SK-N-SH (cell line): ENCODE results near the gene IDH3G. TPM values are rescaled to one million over a fixed set of nuclear protein-coding genes. Genes with fewer than 3 reads are reported as not detected.

Experiments
- CTCF ChIA-PET: fragments of 300-600, 350-600 bp; formaldehyde crosslinking; extraction: SDS; loops from one replicate; lab custom pipeline; 2021; lab: Yijun Ruan, JAX
- POLR2A ChIA-PET: fragments of 350-600 bp; sonication (Branson Sonifier 250); formaldehyde crosslinking; extraction: SDS; loops from one replicate; lab custom pipeline; 2020; ENCODE audit warnings: antibody characterized with exemption, inconsistent platforms; lab: Yijun Ruan, JAX
- DNase-seq: peaks from one replicate; pipeline ENCODE4 v3.0.0; 2012
- H2AFZ ChIP-seq: fragments of 200-600 bp; sonication (generic); 2 replicates; pipeline ENCODE4 v1.8.1; 2016; ENCODE audit warnings: antibody characterized with exemption, mild to moderate bottlenecking, low read depth
- H3F3A ChIP-seq: fragments of 200-600 bp; sonication (generic); replicated peaks from 2 replicates; pipeline ENCODE3; 2016; ENCODE audit warnings: antibody characterized with exemption, mild to moderate bottlenecking; ENCODE audit not compliant: insufficient read depth
- H3K27ac ChIP-seq, 2 experiments: fragments of 200-500 bp in 1 of 2; fragments of 200-600 bp in 1 of 2; sonication (Bioruptor generic) in 1 of 2; sonication (generic), shearing (Covaris generic) in 1 of 2; 2 replicates each; pipeline versions ENCODE4 v1.5.1 to v1.6.1; 2014 to 2016; ENCODE audit warnings: low read depth in 2 of 2, inconsistent platforms in 1 of 2, low read length in 1 of 2, mild to moderate bottlenecking in 1 of 2, mixed read lengths in 1 of 2
- H3K27me3 ChIP-seq: fragments of 200-600 bp; sonication (generic), shearing (Covaris generic); 2 replicates; pipeline ENCODE4 v1.6.1; 2016; ENCODE audit warnings: mixed run types; ENCODE audit not compliant: insufficient read depth
- H3K36me3 ChIP-seq, 2 experiments: fragments of 200-500 bp in 1 of 2; fragments of 200-600 bp in 1 of 2; sonication (Bioruptor generic) in 1 of 2; sonication (generic) in 1 of 2; replicated peaks in 1 of 2; 2 replicates each; pipeline versions ENCODE3 to v1.5.1; 2014 to 2016; ENCODE audit warnings: low read length in 1 of 2, mild to moderate bottlenecking in 1 of 2; ENCODE audit not compliant: insufficient read depth in 2 of 2, control insufficient read depth in 1 of 2
- H3K4me1 ChIP-seq, 2 experiments: fragments of 200-500 bp in 1 of 2; fragments of 200-600 bp in 1 of 2; sonication (Bioruptor generic) in 1 of 2; sonication (generic), shearing (Covaris generic) in 1 of 2; 2 replicates each; pipeline versions ENCODE4 v1.5.1 to v1.6.1; 2014 to 2016; ENCODE audit warnings: low read depth in 1 of 2, low read length in 1 of 2, mixed run types in 1 of 2; ENCODE audit not compliant: insufficient read depth in 2 of 2, control insufficient read depth in 1 of 2
- H3K4me2 ChIP-seq: fragments of 200-600 bp; sonication (generic), shearing (Covaris generic); 2 replicates; pipeline ENCODE4 v1.6.1; 2017; ENCODE audit warnings: mixed run types
- H3K4me3 ChIP-seq, 2 experiments: fragments of 200-500 bp in 1 of 2; fragments of 200-600 bp in 1 of 2; sonication (Bioruptor generic) in 1 of 2; sonication (generic), shearing (Covaris generic) in 1 of 2; 2 replicates each; pipeline versions ENCODE4 v1.5.1 to v1.8.1; 2014 to 2016; ENCODE audit warnings: low read depth in 2 of 2, inconsistent platforms in 1 of 2, low read length in 1 of 2, mild to moderate bottlenecking in 1 of 2, mixed read lengths in 1 of 2, moderate library complexity in 1 of 2
- H3K79me2 ChIP-seq: fragments of 200-600 bp; sonication (generic); 2 replicates; pipeline ENCODE4 v1.8.1; 2017; ENCODE audit warnings: mild to moderate bottlenecking; ENCODE audit not compliant: insufficient read depth
- H3K9ac ChIP-seq: fragments of 200-600 bp; sonication (generic); 2 replicates; pipeline ENCODE4 v1.6.1; 2017; ENCODE audit warnings: mixed run types
- H3K9me2 ChIP-seq: fragments of 200-600 bp; sonication (generic); 2 replicates; pipeline ENCODE4 v1.6.1; 2017; ENCODE audit warnings: mixed run types
- H3K9me3 ChIP-seq: fragments of 200-600 bp; sonication (generic); 2 replicates; pipeline ENCODE4 v1.6.1; 2017; ENCODE audit warnings: mixed run types, mild to moderate bottlenecking, moderate library complexity
- H4K20me1 ChIP-seq: fragments of 200-600 bp; sonication (generic); 2 replicates; pipeline ENCODE4 v1.6.1; 2017; ENCODE audit warnings: mild to moderate bottlenecking, mixed run types; ENCODE audit not compliant: insufficient read depth
- CTCF ChIP-seq: fragments of 200-600 bp; sonication (generic); IDR thresholded peaks from 2 replicates; pipeline ENCODE4 v1.6.1; 2017; ENCODE audit warnings: antibody characterized with exemption, mild to moderate bottlenecking, moderate library complexity
- ELF1 ChIP-seq: IDR thresholded peaks from 2 replicates; pipeline ENCODE4 v1.4.0; 2012
- FOSL2 ChIP-seq: IDR thresholded peaks from 2 replicates; pipeline ENCODE4 v1.4.0; 2012; ENCODE audit warnings: low read depth, mild to moderate bottlenecking, moderate library complexity, borderline replicate concordance
- FOXM1 ChIP-seq: IDR thresholded peaks from 2 replicates; pipeline ENCODE4 v1.4.0; 2012; ENCODE audit warnings: low read depth, mild to moderate bottlenecking
- GABPA ChIP-seq: IDR thresholded peaks from 2 replicates; pipeline ENCODE4 v1.4.0; 2012; ENCODE audit warnings: low read depth, mild to moderate bottlenecking
- MAX ChIP-seq: IDR thresholded peaks from 2 replicates; pipeline ENCODE4 v1.4.0; 2012; ENCODE audit warnings: low read depth
- MEF2A ChIP-seq: IDR thresholded peaks from 2 replicates; pipeline ENCODE4 v1.4.0; 2012; ENCODE audit warnings: low read depth, borderline replicate concordance
- MXI1 ChIP-seq: IDR thresholded peaks from 2 replicates; pipeline ENCODE4 v1.6.1; 2012; ENCODE audit warnings: mild to moderate bottlenecking, low read depth, low read length, improper control_type of control experiment
- NFIC ChIP-seq: IDR thresholded peaks from 2 replicates; pipeline ENCODE4 v1.4.0; 2012; ENCODE audit warnings: borderline replicate concordance
- NRF1 ChIP-seq: IDR thresholded peaks from 2 replicates; pipeline ENCODE4 v1.6.1; 2012; ENCODE audit warnings: low read depth, mild to moderate bottlenecking, low read length
- PBX3 ChIP-seq: IDR thresholded peaks from 2 replicates; pipeline ENCODE4; 2012
- POLR2AphosphoS5 ChIP-seq: IDR thresholded peaks from 2 replicates; pipeline ENCODE4 v1.6.1; 2012; ENCODE audit warnings: low read depth, low read length
- RCOR1 ChIP-seq: fragments of 150-350 bp; IDR thresholded peaks from 2 replicates; pipeline ENCODE4 v1.6.1; 2017; ENCODE audit warnings: antibody characterized with exemption, low read length
- REST ChIP-seq: IDR thresholded peaks from 2 replicates; pipeline ENCODE4 v1.6.1; 2012; ENCODE audit warnings: mild to moderate bottlenecking, low read depth, low read length, moderate library complexity
- RFX5 ChIP-seq: IDR thresholded peaks from 2 replicates; pipeline ENCODE4 v1.6.1; 2012; ENCODE audit warnings: mild to moderate bottlenecking, improper control_type of control experiment, low read length
- RXRA ChIP-seq: IDR thresholded peaks from 2 replicates; pipeline ENCODE4 v1.4.0; 2012; ENCODE audit warnings: low read depth, mild to moderate bottlenecking, borderline replicate concordance
- SMC3 ChIP-seq: IDR thresholded peaks from 2 replicates; pipeline ENCODE4 v1.6.1; 2012; ENCODE audit warnings: low read depth, low read length, improper control_type of control experiment
- TAF1 ChIP-seq: IDR thresholded peaks from 2 replicates; pipeline ENCODE4 v1.6.1; 2012; ENCODE audit warnings: low read depth, mild to moderate bottlenecking, low read length, moderate library complexity, borderline replicate concordance
- ZBTB33 ChIP-seq: IDR thresholded peaks from 2 replicates; pipeline ENCODE4 v1.4.0; 2012; ENCODE audit warnings: low read depth, borderline replicate concordance
- WGBS: methylation state at CpG from one replicate; pipeline ENCODE4 v1.1.6; 2017; ENCODE audit warnings: low lambda C conversion rate; 5-methylcytosine and 5-hydroxymethylcytosine counted together
- polyA plus RNA-seq, 3 experiments: library from polyadenylated mRNA; depleted of rRNA; stranded (reverse); fragments of >200 nt; gene quantifications; 2 replicates each; pipeline ENCODE4 v1.2.3, GENCODE V29; 2012
- TF ChIP-seq, protein P1 (sequence below): fragments of 150-350 bp; IDR thresholded peaks from 2 replicates; pipeline ENCODE4 v1.6.1; 2016; ENCODE audit warnings: mild to moderate bottlenecking, low read depth, low read length

Gene IDH3G
- polyA plus RNA-seq, 1 of the 3 experiments (the other 2 are of a cell fraction) = 107 TPM

GRCh38 chrX:153773741-153774575, 20.2 kb downstream of the IDH3G start:
- ChIA-PET POLR2A (no interaction called here), CTCF (interaction anchor here (1.3 kb wide), 1 partner anchor 149 kb away, joined by 3 read pairs; no protein-coding TSS in a partner anchor)
- peak; percentile 36 for DNase-seq

More at GRCh38 chrX:153773741-153774575, 20.2 kb downstream of the IDH3G start:
- no peak overlapping the region for H3K27ac ChIP-seq
- no peak overlapping the region for H3K4me3 ChIP-seq
- no peaks in the 10 kb centered on the region for H3K9me3 ChIP-seq
- no peaks in the 10 kb centered on the region for H3F3A ChIP-seq
- TF ChIP-seq SMC3 (no peak), NRF1 (no peak), RCOR1 (no peak), ELF1 (no peak), FOSL2 (no peak), MEF2A (no peak), RFX5 (no peak), RXRA (no peak), PBX3 (no peak), TAF1 (no peak), POLR2AphosphoS5 (no peak), ZBTB33 (no peak), CTCF (no peak), FOXM1 (no peak), GABPA (no peak), NFIC (no peak), REST (no peak), MAX (no peak), MXI1 (no peak)
- TF ChIP-seq, protein P1, sequence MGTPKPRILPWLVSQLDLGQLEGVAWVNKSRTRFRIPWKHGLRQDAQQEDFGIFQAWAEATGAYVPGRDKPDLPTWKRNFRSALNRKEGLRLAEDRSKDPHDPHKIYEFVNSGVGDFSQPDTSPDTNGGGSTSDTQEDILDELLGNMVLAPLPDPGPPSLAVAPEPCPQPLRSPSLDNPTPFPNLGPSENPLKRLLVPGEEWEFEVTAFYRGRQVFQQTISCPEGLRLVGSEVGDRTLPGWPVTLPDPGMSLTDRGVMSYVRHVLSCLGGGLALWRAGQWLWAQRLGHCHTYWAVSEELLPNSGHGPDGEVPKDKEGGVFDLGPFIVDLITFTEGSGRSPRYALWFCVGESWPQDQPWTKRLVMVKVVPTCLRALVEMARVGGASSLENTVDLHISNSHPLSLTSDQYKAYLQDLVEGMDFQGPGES = no peak
- no peaks in the 10 kb centered on the region for H3K79me2 ChIP-seq
- no peak overlapping the region for H2AFZ ChIP-seq
- H3K36me3 ChIP-seq = peaks cover 0 to 4% of the 10 kb centered on the region in 2 experiments
- H3K9ac ChIP-seq = no peak overlapping the region
- H3K27me3 ChIP-seq = no peaks in the 10 kb centered on the region
- WGBS = 79% methylated on average over 18 of the region's 48 CpGs
- no peaks in the 10 kb centered on the region for H3K9me2 ChIP-seq
- H4K20me1 ChIP-seq = no peaks in the 10 kb centered on the region
- H3K4me1 ChIP-seq = no peaks in the 10 kb centered on the region
- H3K4me2 ChIP-seq = no peak overlapping the region
